ENCODE results near the gene MLLT10. TPM values are rescaled to one million over a fixed set of nuclear protein-coding genes. Genes with fewer than 3 reads are reported as not detected.

MLLT10 gene
- total RNA-seq, 1 experiment from 2014 or later = 60.1 TPM

DNA sequence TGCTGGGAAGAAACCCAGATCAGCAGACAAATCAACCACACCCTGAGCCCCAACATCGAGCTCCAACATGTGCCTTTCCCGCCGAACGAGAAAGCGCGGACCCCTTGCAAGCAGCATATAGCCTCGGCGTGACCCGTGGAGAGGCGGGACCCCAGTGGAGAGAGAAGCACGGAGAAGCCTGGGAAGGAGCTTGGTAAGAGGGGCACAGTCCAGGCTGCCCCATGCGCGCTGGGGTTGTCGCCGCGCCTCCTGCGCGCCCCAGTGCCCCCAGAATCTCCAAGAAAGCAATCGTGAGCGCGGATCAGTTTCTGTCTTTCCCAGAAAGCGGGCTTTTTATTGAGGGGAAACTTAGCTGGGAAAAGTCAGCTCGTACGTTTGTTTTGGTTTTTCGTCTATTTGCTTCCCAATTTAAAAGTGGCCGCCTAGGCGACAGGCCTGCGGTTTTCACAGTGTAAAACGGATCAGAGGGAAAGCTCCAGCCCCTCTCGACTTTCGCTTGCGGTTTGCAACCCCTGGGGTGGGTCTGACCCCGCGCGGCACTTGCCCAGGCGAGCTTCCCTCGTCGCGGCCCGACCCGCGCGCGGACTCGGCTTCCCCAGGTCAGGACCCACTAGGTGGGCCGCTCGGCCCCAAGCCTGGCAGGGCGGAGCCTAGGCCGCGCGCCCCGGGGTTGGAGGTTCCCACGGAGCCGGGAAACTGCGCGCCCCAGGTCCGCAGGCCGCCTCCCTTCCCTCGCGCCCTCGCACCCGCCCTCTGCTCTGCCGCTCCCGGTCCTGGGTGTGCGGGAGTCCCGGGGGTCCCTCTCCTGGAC, 39.6 kb upstream of the MLLT10 start:
- CTCF ChIA-PET = interaction anchor here (0.6 to 5.9 kb wide), 8 partner anchors 8 to 339 kb away, joined by 3 to 84 read pairs (median 6); partner anchors contain the start of gene SKIDA1
- peak overlapping the region; percentile 82 for H3K4me3 Mint-ChIP-seq
- peaks cover 29% of the 10 kb centered on the region for H3K27me3 Mint-ChIP-seq (ENCODE audit: low read depth)
- H3K36me3 Mint-ChIP-seq = 0 out of 2 replicates have a peak, but pooled peaks cover 2% of the 10 kb centered on the region
- DNase-seq (ENCODE audit: low spot score) = peak; percentile 49
- peaks cover 55% of the 10 kb centered on the region for H3K4me1 Mint-ChIP-seq
- peak overlapping the region; percentile 82; the same call in 1 of the 2 replicates for H3K27ac Mint-ChIP-seq
- H3K9me3 Mint-ChIP-seq = no peaks in the 10 kb centered on the region
- POLR2A ChIA-PET = interaction anchor here (0.6 to 1.2 kb wide), 7 partner anchors 15 to 228 kb away, joined by 3 to 9 read pairs (median 5); no protein-coding TSS in a partner anchor
- ATAC-seq = no peak; the same call in 1 of the 2 replicates
- TF ChIP-seq ZNF219 (CRISPR knock-in tag; IDR thresholded peaks at IDR 0.05; ENCODE audit: borderline replicate concordance) (no peak), ZNF121 (CRISPR knock-in tag; IDR thresholded peaks at IDR 0.05) (no peak), NR1H2 (CRISPR knock-in tag; IDR thresholded peaks at IDR 0.05) (no peak), ZBTB21 (CRISPR knock-in tag; IDR thresholded peaks at IDR 0.05; ENCODE audit: borderline replicate concordance) (no peak), GRHL2 (CRISPR knock-in tag; IDR thresholded peaks at IDR 0.05; ENCODE audit: insufficient replicate concordance, severe bottlenecking) (no peak), ESRRA (CRISPR knock-in tag; IDR thresholded peaks at IDR 0.05; ENCODE audit: borderline replicate concordance) (0 out of 2 replicates have a peak, but pooled peaks have one; percentile 20), IRF2 (CRISPR knock-in tag; IDR thresholded peaks at IDR 0.05; ENCODE audit: borderline replicate concordance, low read depth) (no peak), MXD4 (CRISPR knock-in tag; IDR thresholded peaks at IDR 0.05; ENCODE audit: borderline replicate concordance) (no peak), NFATC4 (CRISPR knock-in tag; IDR thresholded peaks at IDR 0.05) (no peak), GABPB1 (CRISPR knock-in tag; IDR thresholded peaks at IDR 0.05) (peak; percentile 35; the same call in 1 of the 2 replicates), ELF4 (CRISPR knock-in tag; IDR thresholded peaks at IDR 0.05; ENCODE audit: low read depth) (no peak), ZNF232 (CRISPR knock-in tag; IDR thresholded peaks at IDR 0.05) (no peak), NR3C1 (CRISPR knock-in tag; conservative IDR thresholded peaks at IDR 0.05; ENCODE audit: low read depth) (no peak), GTF2I (CRISPR knock-in tag; conservative IDR thresholded peaks at IDR 0.05) (no peak), ZNF317 (CRISPR knock-in tag; IDR thresholded peaks at IDR 0.05; ENCODE audit: borderline replicate concordance, low read depth) (no peak), AFF4 (CRISPR knock-in tag; IDR thresholded peaks at IDR 0.05; ENCODE audit: borderline replicate concordance) (no peak), ZNF423 (CRISPR knock-in tag; IDR thresholded peaks at IDR 0.05) (peak; percentile 43; the same call in 1 of the 2 replicates), CREM (CRISPR knock-in tag; IDR thresholded peaks at IDR 0.05) (0 out of 2 replicates have a peak, but pooled peaks have one; percentile 21), MLX (CRISPR knock-in tag; IDR thresholded peaks at IDR 0.05) (no peak), ERG (CRISPR knock-in tag; IDR thresholded peaks at IDR 0.05) (no peak)
- TF ChIP-seq, protein P1, sequence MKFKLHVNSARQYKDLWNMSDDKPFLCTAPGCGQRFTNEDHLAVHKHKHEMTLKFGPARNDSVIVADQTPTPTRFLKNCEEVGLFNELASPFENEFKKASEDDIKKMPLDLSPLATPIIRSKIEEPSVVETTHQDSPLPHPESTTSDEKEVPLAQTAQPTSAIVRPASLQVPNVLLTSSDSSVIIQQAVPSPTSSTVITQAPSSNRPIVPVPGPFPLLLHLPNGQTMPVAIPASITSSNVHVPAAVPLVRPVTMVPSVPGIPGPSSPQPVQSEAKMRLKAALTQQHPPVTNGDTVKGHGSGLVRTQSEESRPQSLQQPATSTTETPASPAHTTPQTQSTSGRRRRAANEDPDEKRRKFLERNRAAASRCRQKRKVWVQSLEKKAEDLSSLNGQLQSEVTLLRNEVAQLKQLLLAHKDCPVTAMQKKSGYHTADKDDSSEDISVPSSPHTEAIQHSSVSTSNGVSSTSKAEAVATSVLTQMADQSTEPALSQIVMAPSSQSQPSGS (CRISPR knock-in tag; IDR thresholded peaks at IDR 0.05; ENCODE audit: borderline replicate concordance, low read depth) = no peak
- TF ChIP-seq, protein P2, sequence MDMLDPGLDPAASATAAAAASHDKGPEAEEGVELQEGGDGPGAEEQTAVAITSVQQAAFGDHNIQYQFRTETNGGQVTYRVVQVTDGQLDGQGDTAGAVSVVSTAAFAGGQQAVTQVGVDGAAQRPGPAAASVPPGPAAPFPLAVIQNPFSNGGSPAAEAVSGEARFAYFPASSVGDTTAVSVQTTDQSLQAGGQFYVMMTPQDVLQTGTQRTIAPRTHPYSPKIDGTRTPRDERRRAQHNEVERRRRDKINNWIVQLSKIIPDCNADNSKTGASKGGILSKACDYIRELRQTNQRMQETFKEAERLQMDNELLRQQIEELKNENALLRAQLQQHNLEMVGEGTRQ (CRISPR knock-in tag; IDR thresholded peaks at IDR 0.05) = no peak
- TF ChIP-seq, protein P3, sequence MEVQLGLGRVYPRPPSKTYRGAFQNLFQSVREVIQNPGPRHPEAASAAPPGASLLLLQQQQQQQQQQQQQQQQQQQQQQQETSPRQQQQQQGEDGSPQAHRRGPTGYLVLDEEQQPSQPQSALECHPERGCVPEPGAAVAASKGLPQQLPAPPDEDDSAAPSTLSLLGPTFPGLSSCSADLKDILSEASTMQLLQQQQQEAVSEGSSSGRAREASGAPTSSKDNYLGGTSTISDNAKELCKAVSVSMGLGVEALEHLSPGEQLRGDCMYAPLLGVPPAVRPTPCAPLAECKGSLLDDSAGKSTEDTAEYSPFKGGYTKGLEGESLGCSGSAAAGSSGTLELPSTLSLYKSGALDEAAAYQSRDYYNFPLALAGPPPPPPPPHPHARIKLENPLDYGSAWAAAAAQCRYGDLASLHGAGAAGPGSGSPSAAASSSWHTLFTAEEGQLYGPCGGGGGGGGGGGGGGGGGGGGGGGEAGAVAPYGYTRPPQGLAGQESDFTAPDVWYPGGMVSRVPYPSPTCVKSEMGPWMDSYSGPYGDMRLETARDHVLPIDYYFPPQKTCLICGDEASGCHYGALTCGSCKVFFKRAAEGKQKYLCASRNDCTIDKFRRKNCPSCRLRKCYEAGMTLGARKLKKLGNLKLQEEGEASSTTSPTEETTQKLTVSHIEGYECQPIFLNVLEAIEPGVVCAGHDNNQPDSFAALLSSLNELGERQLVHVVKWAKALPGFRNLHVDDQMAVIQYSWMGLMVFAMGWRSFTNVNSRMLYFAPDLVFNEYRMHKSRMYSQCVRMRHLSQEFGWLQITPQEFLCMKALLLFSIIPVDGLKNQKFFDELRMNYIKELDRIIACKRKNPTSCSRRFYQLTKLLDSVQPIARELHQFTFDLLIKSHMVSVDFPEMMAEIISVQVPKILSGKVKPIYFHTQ (CRISPR knock-in tag; IDR thresholded peaks at IDR 0.05) = no peak

Data from WTC11 (cell line).